Gastrocnemius medialis (tissue), 4 donors: ENCODE data around the gene GALM. TPM values are rescaled to one million over a fixed set of nuclear protein-coding genes. Genes with fewer than 3 reads are reported as not detected.

Experiments used
- ATAC-seq, 2 donors: fragments of 150-250 bp; one replicate each; pipeline ENCODE4 v1.9.1; 2016
- DNase-seq, 2 donors: peaks; one replicate each; pipeline ENCODE4 v3.0.0-alpha.2; 2019
- H3K27ac ChIP-seq, 4 donors: fragments of 200-600 bp; sonication (generic); 1 replicate in 1 of 4; 2 replicates in 3 of 4; pipeline ENCODE4 v1.5.1; 2016 to 2018; ENCODE audit warnings: mild to moderate bottlenecking in 2 of 4, moderate library complexity in 1 of 4
- H3K27me3 ChIP-seq, 3 donors: fragments of 200-600 bp; sonication (generic) in 2 of 3; 1 replicate in 1 of 3; 2 replicates in 2 of 3; pipeline versions ENCODE4 v1.5.1 to v1.6.0; 2016 to 2019; ENCODE audit warnings: mild to moderate bottlenecking in 1 of 3, moderate library complexity in 1 of 3
- H3K36me3 ChIP-seq, 2 donors: fragments of 200-600 bp; sonication (generic) in 1 of 2; one replicate each; pipeline ENCODE4 v1.5.1; 2017 to 2018
- H3K4me1 ChIP-seq, 2 donors: fragments of 200-600 bp; sonication (generic) in 1 of 2; one replicate each; pipeline ENCODE4 v1.5.1; 2016 to 2017; ENCODE audit warnings: mild to moderate bottlenecking in 2 of 2
- H3K4me3 ChIP-seq, 4 donors: fragments of 200-600 bp; sonication (generic) in 3 of 4; 1 replicate in 1 of 4; 2 replicates in 3 of 4; pipeline ENCODE4 v1.5.1; 2016 to 2019; ENCODE audit warnings: mild to moderate bottlenecking in 2 of 4
- H3K9me3 ChIP-seq, 3 donors: fragments of 200-600 bp; sonication (generic) in 2 of 3; 1 replicate in 1 of 3; 2 replicates in 2 of 3; pipeline ENCODE4 v1.5.1; 2016 to 2019
- POLR2A ChIP-seq, 2 donors: fragments of 450-650 bp; IDR thresholded peaks; one replicate each; pipeline ENCODE4 v1.6.1; 2017; ENCODE audit warnings: antibody characterized with exemption in 2 of 2, mild to moderate bottlenecking in 2 of 2, moderate library complexity in 2 of 2
- in situ Hi-C, 4 donors: fragments of 200-750 bp; cut with MboI; loops; one replicate each; pipeline versions ENCODE4 v1.15.0 to v1.8.0; 2017; ENCODE audit warnings: low sequenced_read_pairs in 4 of 4
- intact Hi-C: fragments of 100-400 bp; cut with DNase I; formaldehyde crosslinking; loops from one replicate; pipeline ENCODE4 v1.15.1; 2023; ENCODE audit warnings: low total_unique reads
- total RNA-seq, 4 donors: library from RNA; depleted of rRNA; stranded (reverse); fragments of >200 nt; gene quantifications; one replicate each; pipeline versions ENCODE4 v1.1.0 to v1.2.3, GENCODE V29; 2016
- TF ChIP-seq, protein P1 (sequence below), 5 experiments: fragments of 450-650 bp in 3 of 5; fragments of 200-600 bp in 2 of 5; sonication (generic) in 2 of 5; IDR thresholded peaks in 4 of 5; conservative IDR thresholded peaks in 1 of 5; 1 replicate in 4 of 5; 2 replicates in 1 of 5; pipeline ENCODE4 v1.5.1; 2016 to 2019; ENCODE audit warnings: antibody characterized with exemption in 5 of 5, mild to moderate bottlenecking in 3 of 5, moderate library complexity in 3 of 5

GALM gene
- total RNA-seq = 10 to 100 TPM in 3 of 4 donors, 1 to 10 TPM in 1; 5.3 to 16.9 (median 14.9) TPM

DNA sequence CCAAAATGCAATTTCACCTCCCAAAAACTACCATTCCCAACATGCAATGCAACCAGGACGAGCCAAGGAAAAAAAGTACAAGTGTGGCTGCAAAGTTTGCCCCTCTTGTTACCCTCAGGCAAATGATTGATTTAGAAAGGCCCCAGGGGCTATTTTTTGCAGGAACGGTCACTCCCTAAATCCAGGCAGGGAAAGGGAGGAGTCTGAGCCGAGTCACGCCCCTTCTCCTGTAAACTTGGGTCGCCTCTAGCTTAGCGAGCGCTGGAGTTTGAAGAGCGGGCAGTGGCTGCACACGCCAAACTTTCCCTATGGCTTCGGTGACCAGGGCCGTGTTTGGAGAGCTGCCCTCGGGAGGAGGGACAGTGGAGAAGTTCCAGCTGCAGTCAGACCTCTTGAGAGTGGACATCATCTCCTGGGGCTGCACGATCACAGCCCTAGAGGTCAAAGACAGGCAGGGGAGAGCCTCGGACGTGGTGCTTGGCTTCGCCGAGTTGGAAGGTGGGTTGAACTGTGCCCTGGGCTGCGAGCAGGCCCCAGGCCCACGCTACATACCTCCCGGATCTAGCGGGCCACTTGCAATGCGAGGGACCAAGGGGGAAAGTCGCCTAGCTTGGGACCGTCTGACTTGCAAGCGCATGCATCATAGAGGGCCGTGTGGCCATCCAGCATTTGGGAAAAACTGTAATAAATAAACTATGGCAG is at the start of gene GALM:
GALM (plus strand) TSS at position 261 of the 702 bp plus-strand sequence; CDS start at position 309, 48 bp downstream.
- DNase-seq (peak; percentile 79 to 89), ATAC-seq (peak; percentile 81 to 96)
- in situ Hi-C loops = loop anchor here in 2 of 4 donors (10.0 kb wide), 1 partner anchor 61 kb away; the partner anchor contains the start of gene HNRNPLL (in 2 of the 2)
- Histone ChIP-seq H3K27me3 (no peaks in the 10 kb centered on the region), H3K36me3 (no peaks in the 10 kb centered on the region), H3K4me3 (peak within 1 kb of the TSS; percentile 63 to 76 (median 75)), H3K9me3 (no peaks in the 10 kb centered on the region), H3K4me1 (peaks cover 13 to 23% of the 10 kb centered on the region in 2 donors), H3K27ac (peak within 1 kb of the TSS; percentile 73 to 81 (median 78))
- intact Hi-C loops = loop anchor here (2.0 to 5.0 kb wide), 5 partner anchors 56 to 289 kb away; partner anchors contain the start of genes ATL2 and HNRNPLL
- TF ChIP-seq POLR2A (IDR thresholded peaks at IDR 0.05) = peak; percentile 38 to 70
- TF ChIP-seq, protein P1, sequence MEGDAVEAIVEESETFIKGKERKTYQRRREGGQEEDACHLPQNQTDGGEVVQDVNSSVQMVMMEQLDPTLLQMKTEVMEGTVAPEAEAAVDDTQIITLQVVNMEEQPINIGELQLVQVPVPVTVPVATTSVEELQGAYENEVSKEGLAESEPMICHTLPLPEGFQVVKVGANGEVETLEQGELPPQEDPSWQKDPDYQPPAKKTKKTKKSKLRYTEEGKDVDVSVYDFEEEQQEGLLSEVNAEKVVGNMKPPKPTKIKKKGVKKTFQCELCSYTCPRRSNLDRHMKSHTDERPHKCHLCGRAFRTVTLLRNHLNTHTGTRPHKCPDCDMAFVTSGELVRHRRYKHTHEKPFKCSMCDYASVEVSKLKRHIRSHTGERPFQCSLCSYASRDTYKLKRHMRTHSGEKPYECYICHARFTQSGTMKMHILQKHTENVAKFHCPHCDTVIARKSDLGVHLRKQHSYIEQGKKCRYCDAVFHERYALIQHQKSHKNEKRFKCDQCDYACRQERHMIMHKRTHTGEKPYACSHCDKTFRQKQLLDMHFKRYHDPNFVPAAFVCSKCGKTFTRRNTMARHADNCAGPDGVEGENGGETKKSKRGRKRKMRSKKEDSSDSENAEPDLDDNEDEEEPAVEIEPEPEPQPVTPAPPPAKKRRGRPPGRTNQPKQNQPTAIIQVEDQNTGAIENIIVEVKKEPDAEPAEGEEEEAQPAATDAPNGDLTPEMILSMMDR (IDR thresholded peaks at IDR 0.05 in 4 of 5, conservative IDR thresholded peaks at IDR 0.05 in 1 of 5) = no peak

DNA sequence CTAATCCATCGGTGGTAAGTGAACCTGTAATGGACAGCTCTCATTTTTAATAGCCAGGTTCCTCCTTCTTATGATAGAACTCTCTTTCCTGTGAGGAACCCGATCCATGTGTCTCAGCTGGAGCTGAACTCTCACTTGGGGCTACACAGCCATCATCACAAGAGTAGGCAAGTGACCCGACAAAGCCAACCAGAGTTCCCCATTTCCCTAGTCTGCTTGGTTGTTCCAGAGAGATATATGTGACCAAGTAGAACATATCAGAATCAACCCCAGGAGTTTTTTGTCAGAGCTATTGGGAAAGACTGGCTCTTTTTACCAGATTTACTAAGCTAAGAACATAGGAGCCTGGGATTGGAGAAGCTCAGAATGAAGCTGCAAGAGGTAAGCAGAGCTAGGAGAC is 48.6 kb upstream of the GALM start:
- in situ Hi-C loops = no loop called here
- intact Hi-C loops = no loop called here
- H3K9me3 ChIP-seq = no peaks in the 10 kb centered on the region

DNA sequence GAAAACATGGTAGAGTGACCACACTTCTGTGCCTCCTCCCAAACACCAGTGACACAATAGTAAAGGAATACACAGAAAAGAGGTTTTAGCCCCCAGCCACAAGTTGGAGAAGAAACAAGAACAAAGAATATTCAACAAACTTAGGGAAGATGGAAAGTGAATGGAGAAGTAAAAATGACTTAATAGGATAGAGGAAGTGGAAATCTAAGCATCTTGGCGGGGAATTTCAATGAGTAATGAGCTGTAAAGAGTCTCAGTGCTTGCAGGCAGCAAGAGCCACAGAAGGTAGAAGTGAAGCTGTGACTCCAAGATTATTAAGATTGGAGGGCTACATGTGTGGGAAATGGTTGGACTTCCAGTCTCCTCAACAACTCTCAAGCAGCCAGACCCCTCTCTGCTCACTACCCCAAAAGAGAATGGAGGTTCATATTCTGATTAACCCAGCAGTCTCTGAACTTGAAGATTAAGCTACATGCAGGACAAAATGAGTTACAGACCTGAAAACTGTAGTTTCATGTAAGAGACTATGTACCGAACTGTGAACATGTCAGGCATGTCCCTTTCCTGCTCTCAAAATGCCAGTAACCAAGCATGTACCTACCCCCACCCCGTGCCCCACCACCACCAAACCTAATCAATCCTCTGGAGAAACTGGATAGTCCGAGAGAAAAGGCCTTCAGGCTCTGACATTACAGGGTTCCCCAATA is 46.3 kb upstream of the GALM start:
- in situ Hi-C loops = no loop called here
- ATAC-seq = no peak
- intact Hi-C loops = no loop called here

More for the DNA sequence above, 48.6 kb upstream of the GALM start:
- no peaks in the 10 kb centered on the region for H3K27me3 ChIP-seq
- DNase-seq = no peak
- no peak for TF ChIP-seq POLR2A (IDR thresholded peaks at IDR 0.05)
- TF ChIP-seq, protein P1 (IDR thresholded peaks at IDR 0.05 in 4 of 5, conservative IDR thresholded peaks at IDR 0.05 in 1 of 5) = no peak
- H3K4me1 ChIP-seq = no peaks in the 10 kb centered on the region
- no peak for ATAC-seq
- no peaks in the 10 kb centered on the region for H3K36me3 ChIP-seq
- no peak overlapping the region for H3K27ac ChIP-seq
- H3K4me3 ChIP-seq = no peak overlapping the region

DNA sequence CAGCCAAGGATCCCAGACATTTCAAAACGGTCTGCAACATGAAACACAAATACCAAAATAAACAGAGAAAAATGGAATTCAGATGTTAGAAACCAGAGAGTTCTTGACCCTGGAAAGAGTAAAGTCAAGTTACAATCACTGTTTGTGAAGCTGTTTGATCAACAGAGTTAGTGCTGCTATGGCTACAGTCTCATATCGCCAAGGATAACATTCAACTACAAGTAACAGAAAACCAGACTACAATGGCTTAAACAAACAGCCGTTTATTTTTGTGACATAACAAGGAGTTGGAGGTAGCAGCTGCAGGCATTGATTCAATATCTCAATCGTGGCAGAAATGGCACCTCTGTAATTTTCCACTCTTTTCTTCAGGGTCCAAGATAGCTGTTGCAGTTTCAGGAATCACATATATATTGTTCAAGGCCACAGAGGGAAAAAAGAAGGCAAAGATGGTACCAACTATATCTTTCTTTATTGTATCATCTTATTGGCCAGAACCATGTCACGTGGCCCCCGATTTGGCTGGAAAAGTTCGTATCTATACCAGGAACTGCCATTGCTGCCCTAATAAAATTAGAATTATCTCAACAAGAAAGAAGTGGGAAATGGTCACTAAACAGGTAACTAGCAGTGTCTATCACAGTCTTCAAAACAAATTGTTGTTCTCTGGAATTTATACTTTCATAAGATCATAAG is 45.5 kb upstream of the GALM start:
- Histone ChIP-seq H3K27me3 (no peaks in the 10 kb centered on the region), H3K4me3 (no peak overlapping the region), H3K27ac (no peak overlapping the region), H3K36me3 (no peaks in the 10 kb centered on the region), H3K4me1 (no peaks in the 10 kb centered on the region), H3K9me3 (no peaks in the 10 kb centered on the region)
- intact Hi-C loops = no loop called here
- ATAC-seq = no peak
- TF ChIP-seq POLR2A (IDR thresholded peaks at IDR 0.05) = no peak
- TF ChIP-seq, protein P1 (IDR thresholded peaks at IDR 0.05 in 4 of 5, conservative IDR thresholded peaks at IDR 0.05 in 1 of 5) = no peak
- no peak for DNase-seq
- in situ Hi-C loops = no loop called here

More for the DNA sequence above, 46.3 kb upstream of the GALM start:
- TF ChIP-seq, protein P1 (IDR thresholded peaks at IDR 0.05 in 4 of 5, conservative IDR thresholded peaks at IDR 0.05 in 1 of 5) = no peak
- no peak for TF ChIP-seq POLR2A (IDR thresholded peaks at IDR 0.05)
- H3K27ac ChIP-seq = no peak overlapping the region
- no peaks in the 10 kb centered on the region for H3K36me3 ChIP-seq
- H3K9me3 ChIP-seq = no peaks in the 10 kb centered on the region
- H3K4me1 ChIP-seq = no peaks in the 10 kb centered on the region
- no peak for DNase-seq
- H3K4me3 ChIP-seq = no peak overlapping the region
- H3K27me3 ChIP-seq = no peaks in the 10 kb centered on the region
